Epidermal melanocyte (primary cell): ENCODE measurements around the gene DMAC1.

ENCODE experiments used
- DNase-seq: peaks from one replicate; pipeline ENCODE4 v3.0.0; 2011; ENCODE audit warnings: low spot score; ENCODE audit not compliant: insufficient read length

The DMAC1 gene

GRCh38 chr9:7783635-7784063 is 15.9 kb downstream of the DMAC1 start:
- no peak for DNase-seq

- no peak for DNase-seq
Measured at GRCh38 chr9:7782400-7783120, 17.0 kb downstream of the DMAC1 start.

DNA sequence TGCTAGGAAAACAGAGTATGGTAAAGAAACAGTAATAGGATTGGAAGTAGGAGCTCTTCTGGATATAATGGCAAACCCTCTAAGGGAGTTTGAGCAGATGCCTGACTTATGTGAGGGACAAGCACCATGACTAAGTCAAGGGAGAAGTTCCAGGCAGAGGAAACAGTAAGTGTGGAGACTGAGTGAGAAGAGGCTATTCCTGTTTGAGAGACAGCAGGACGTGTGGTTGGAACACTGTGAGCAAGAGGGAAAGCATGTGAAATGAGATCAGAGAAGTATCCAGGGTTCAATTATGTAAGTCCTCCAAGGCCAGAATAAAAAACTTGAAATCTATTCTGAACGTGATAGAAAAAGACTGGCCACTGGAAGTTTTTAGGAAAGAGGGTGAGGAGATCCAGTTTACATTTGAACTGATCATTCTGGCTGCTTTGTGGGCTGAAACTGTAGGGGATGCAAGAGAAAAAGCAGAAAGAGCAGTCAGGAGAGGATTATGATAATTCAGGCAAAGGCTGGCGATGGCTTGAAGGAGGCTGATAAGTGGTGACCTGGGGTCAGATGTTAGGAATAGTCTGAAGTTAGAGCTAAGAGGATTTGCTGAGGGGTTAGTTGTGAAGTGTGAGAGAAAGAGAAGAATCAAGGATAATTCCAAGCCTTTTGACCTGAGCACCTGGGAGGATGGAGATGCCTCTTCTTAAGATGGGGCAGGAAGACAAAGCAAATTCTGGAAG is 19.2 kb downstream of the DMAC1 start:
- DNase-seq, result no peak

GRCh38 chr9:7778851-7779600 is 20.6 kb downstream of the DMAC1 start:
- DNase-seq, result no peak

DNA sequence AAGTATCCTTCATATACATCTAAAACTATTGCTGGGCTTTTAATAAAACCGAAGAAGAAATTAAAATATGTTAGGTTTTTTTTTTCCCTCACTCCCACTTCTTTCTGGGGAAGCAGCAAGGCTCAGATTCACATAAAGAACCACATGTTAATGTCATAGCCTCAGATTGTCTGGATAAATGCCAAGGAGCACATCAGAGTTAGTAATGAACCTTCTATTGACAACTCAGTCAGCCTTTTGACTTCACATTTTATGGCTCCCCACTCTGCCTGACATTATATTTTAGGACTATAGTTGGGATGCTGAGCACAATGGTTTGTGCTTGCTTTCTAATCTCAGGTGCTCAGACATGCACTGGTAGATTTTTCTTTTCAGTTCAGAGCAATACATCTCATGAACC is 21.8 kb downstream of the DMAC1 start:
- DNase-seq, result no peak

DNA sequence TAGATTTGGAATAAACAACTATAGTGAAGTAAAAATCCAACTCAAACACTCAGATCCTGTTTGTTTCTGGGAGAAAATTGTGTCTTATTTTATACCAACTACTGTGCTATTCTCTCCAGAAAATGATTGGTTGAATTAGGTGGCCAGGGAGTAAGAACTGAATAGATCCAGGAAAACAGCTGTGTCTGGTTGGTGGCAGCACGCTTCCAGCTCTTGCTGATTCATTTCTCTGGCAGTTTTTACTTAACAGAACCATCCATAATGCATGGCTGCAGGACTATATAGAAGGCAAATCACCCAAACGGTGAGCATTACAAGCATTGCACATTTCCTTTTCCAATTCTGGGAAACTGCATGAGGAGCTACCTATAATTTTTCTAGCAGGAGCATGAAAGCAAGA is 29.5 kb downstream of the DMAC1 start:
- DNase-seq, result no peak

DNA sequence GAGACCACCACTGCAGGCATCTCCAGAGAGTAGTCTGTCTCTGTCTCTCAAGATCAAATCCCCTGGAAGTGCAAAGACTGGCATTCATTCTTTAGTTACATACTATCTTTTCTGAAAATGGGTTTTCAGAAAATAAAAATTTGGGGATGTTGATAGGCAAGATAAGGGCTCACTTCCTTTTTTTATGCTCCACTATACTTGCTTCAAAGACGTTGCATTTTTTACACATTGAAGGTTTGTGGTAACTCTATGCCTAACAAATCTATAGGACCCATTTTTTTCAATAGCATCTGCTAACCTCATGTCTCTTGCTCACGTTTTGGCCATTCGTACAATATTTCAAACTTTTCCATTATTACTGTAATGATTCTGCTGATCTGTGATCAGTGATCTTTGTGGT is 37.0 kb downstream of the DMAC1 start:
- no peak for DNase-seq

DNA sequence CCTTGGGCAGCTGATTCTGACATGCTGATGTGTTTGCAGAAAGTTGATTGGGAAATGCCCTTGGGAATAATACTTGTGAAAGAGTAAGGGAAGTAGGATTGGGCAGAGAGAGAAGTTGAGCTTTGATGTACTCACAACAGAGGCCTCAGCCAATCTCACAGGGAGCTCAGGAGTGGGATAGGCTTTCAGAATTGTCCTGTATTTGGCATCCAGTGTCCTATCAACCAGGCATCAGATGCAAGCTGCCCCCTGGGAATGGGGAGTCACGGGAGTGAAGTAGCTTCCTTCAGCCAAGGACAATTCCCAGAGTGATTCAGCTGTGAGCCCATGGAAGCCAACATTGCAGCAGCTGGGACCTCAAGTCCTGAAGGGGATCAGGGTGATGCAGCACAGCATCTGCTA is 39.6 kb downstream of the DMAC1 start:
- no peak for DNase-seq

- no peak for DNase-seq
Measured at GRCh38 chr9:7756088-7756487, 43.5 kb downstream of the DMAC1 start.

GRCh38 chr9:7752481-7752880 is 47.1 kb downstream of the DMAC1 start:
- DNase-seq, result no peak
